ENCODE measurements around the gene COLGALT1.

DNA sequence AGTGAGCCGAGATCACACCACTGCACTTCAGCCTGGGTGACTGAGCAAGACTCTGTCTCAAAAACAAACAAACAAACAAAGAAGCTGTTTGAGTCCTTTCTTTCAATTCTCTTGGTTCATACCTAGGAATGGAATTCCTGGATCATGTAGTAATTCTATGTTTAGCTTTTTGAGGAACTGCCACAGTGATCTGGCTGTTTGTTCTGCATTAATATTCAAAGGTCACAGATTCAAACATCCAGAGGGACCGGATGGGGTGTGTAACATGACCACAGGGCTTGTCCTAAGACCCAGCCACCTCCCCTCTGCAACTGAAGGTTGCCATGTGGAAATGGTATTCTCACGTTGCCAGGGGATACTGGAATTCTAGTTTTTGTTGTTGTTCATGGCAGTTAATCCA, 10.2 kb downstream of the COLGALT1 start:
- no peak for TF ChIP-seq POLR2A (IDR thresholded peaks at IDR 0.05)
- TF ChIP-seq, protein P1, sequence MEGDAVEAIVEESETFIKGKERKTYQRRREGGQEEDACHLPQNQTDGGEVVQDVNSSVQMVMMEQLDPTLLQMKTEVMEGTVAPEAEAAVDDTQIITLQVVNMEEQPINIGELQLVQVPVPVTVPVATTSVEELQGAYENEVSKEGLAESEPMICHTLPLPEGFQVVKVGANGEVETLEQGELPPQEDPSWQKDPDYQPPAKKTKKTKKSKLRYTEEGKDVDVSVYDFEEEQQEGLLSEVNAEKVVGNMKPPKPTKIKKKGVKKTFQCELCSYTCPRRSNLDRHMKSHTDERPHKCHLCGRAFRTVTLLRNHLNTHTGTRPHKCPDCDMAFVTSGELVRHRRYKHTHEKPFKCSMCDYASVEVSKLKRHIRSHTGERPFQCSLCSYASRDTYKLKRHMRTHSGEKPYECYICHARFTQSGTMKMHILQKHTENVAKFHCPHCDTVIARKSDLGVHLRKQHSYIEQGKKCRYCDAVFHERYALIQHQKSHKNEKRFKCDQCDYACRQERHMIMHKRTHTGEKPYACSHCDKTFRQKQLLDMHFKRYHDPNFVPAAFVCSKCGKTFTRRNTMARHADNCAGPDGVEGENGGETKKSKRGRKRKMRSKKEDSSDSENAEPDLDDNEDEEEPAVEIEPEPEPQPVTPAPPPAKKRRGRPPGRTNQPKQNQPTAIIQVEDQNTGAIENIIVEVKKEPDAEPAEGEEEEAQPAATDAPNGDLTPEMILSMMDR (IDR thresholded peaks at IDR 0.05): no peak

Data from thyroid gland (tissue), 4 donors.